ENCODE data around the gene CNOT8.

GRCh38 chr5:154917757-154918156 lies 59.3 kb downstream of the CNOT8 start:
- TF ChIP-seq ZBTB7A (IDR thresholded peaks at IDR 0.05; ENCODE audit: low read depth) (no peak), TCF12 (IDR thresholded peaks at IDR 0.05; ENCODE audit: low read depth) (no peak), USF1 (IDR thresholded peaks at IDR 0.05) (no peak), TAF1 (IDR thresholded peaks at IDR 0.05; ENCODE audit: low read depth) (no peak), NFIC (IDR thresholded peaks at IDR 0.05) (no peak), REST (IDR thresholded peaks at IDR 0.05; ENCODE audit: low read depth) (no peak), MAX (IDR thresholded peaks at IDR 0.05) (no peak)
